Duodenal mucosa (tissue), 2 donors: Measurements from ENCODE around the gene SIMC1.
"Not testable (repeated sequence)": the region's sequence is repeated elsewhere in the genome, so short reads cannot be mapped to it uniquely, and the experiment has no call there.

Experiments
- H3K27ac ChIP-seq: one replicate; pipeline ENCODE4 v1.7.0; 2013; ENCODE audit warnings: low read depth, low read length
- H3K27me3 ChIP-seq, 2 donors: one replicate each; pipeline ENCODE4 v1.7.0; 2013; ENCODE audit warnings: low read length in 2 of 2, control low read depth in 1 of 2; ENCODE audit not compliant: insufficient read depth in 2 of 2, control insufficient read depth in 1 of 2
- H3K36me3 ChIP-seq, 2 donors: one replicate each; pipeline ENCODE4 v1.7.0; 2013; ENCODE audit warnings: low read length in 2 of 2, control low read depth in 1 of 2; ENCODE audit not compliant: insufficient read depth in 2 of 2, control insufficient read depth in 1 of 2
- H3K4me1 ChIP-seq, 2 donors: one replicate each; pipeline ENCODE4 v1.7.0; 2013; ENCODE audit warnings: low read length in 2 of 2, control low read depth in 1 of 2; ENCODE audit not compliant: insufficient read depth in 2 of 2, control insufficient read depth in 1 of 2
- H3K4me3 ChIP-seq, 2 donors: one replicate each; pipeline ENCODE4 v1.7.0; 2013; ENCODE audit warnings: low read length in 2 of 2, low read depth in 1 of 2
- H3K9ac ChIP-seq, 2 donors: one replicate each; pipeline ENCODE4 v1.7.0; 2013; ENCODE audit warnings: low read length in 2 of 2, low read depth in 1 of 2
- H3K9me3 ChIP-seq, 2 donors: one replicate each; pipeline ENCODE4 v1.7.0; 2013; ENCODE audit warnings: low read length in 2 of 2, control low read depth in 1 of 2; ENCODE audit not compliant: control insufficient read depth in 1 of 2

Gene SIMC1

GRCh38 chr5:176305356-176305755 is 67.1 kb downstream of the SIMC1 start:
- not testable (repeated sequence) for H3K4me3 ChIP-seq, H3K27me3 ChIP-seq, H3K9me3 ChIP-seq, H3K36me3 ChIP-seq, H3K27ac ChIP-seq, H3K4me1 ChIP-seq, H3K9ac ChIP-seq

GRCh38 chr5:176317534-176318374 is 79.5 kb downstream of the SIMC1 start:
- no peaks in the 10 kb centered on the region for H3K4me1 ChIP-seq
- H3K36me3 ChIP-seq: peaks cover 18 to 20% of the 10 kb centered on the region in 2 donors
- no peak overlapping the region for H3K4me3 ChIP-seq
- H3K9me3 ChIP-seq: no peaks in the 10 kb centered on the region
- no peak overlapping the region for H3K27ac ChIP-seq
- no peak overlapping the region for H3K9ac ChIP-seq
- H3K27me3 ChIP-seq: no peaks in the 10 kb centered on the region

GRCh38 chr5:176319827-176320554 is 81.8 kb downstream of the SIMC1 start:
- Histone ChIP-seq H3K4me1 (no peaks in the 10 kb centered on the region), H3K36me3 (peaks cover 13 to 29% of the 10 kb centered on the region in 2 donors), H3K9me3 (no peaks in the 10 kb centered on the region), H3K9ac (no peak overlapping the region), H3K4me3 (no peak overlapping the region), H3K27ac (no peak overlapping the region), H3K27me3 (no peaks in the 10 kb centered on the region)

GRCh38 chr5:176320577-176320976 is 82.4 kb downstream of the SIMC1 start:
- H3K9me3 ChIP-seq: no peaks in the 10 kb centered on the region
- H3K27ac ChIP-seq: no peak overlapping the region
- peaks cover 9 to 24% of the 10 kb centered on the region in 2 donors for H3K36me3 ChIP-seq
- H3K4me1 ChIP-seq: no peaks in the 10 kb centered on the region
- H3K4me3 ChIP-seq: no peak overlapping the region
- H3K27me3 ChIP-seq: no peaks in the 10 kb centered on the region
- H3K9ac ChIP-seq: no peak overlapping the region

GRCh38 chr5:176334031-176334770 is 96.0 kb downstream of the SIMC1 start:
- H3K27me3 ChIP-seq: no peaks in the 10 kb centered on the region
- H3K27ac ChIP-seq: no peak overlapping the region
- H3K4me1 ChIP-seq: no peaks in the 10 kb centered on the region
- no peak overlapping the region for H3K9ac ChIP-seq
- H3K4me3 ChIP-seq: no peak overlapping the region
- H3K9me3 ChIP-seq: no peaks in the 10 kb centered on the region
- peaks cover 0 to 19% of the 10 kb centered on the region in 2 donors for H3K36me3 ChIP-seq

GRCh38 chr5:176337913-176338312 is 99.7 kb downstream of the SIMC1 start:
- no peak overlapping the region for H3K9ac ChIP-seq

GRCh38 chr5:176339304-176339703 is 101.1 kb downstream of the SIMC1 start:
- no peak overlapping the region for H3K4me3 ChIP-seq
- H3K9ac ChIP-seq: no peak overlapping the region
- H3K4me1 ChIP-seq: peaks cover 0 to 17% of the 10 kb centered on the region in 2 donors
- peaks cover 0 to 20% of the 10 kb centered on the region in 2 donors for H3K36me3 ChIP-seq
- no peaks in the 10 kb centered on the region for H3K27me3 ChIP-seq
- H3K9me3 ChIP-seq: no peaks in the 10 kb centered on the region
- no peak overlapping the region for H3K27ac ChIP-seq

More at GRCh38 chr5:176337913-176338312, 99.7 kb downstream of the SIMC1 start:
- no peak overlapping the region for H3K27ac ChIP-seq
- no peaks in the 10 kb centered on the region for H3K9me3 ChIP-seq
- no peaks in the 10 kb centered on the region for H3K27me3 ChIP-seq
- peaks cover 0 to 19% of the 10 kb centered on the region in 2 donors for H3K36me3 ChIP-seq
- no peak overlapping the region for H3K4me3 ChIP-seq
- H3K4me1 ChIP-seq: peaks cover 0 to 17% of the 10 kb centered on the region in 2 donors

- Histone ChIP-seq H3K36me3 (peaks cover 4 to 39% of the 10 kb centered on the region in 2 donors), H3K27me3 (no peaks in the 10 kb centered on the region), H3K4me3 (no peak overlapping the region), H3K27ac (no peak overlapping the region), H3K9ac (no peak overlapping the region), H3K9me3 (no peaks in the 10 kb centered on the region), H3K4me1 (peaks cover 0 to 17% of the 10 kb centered on the region in 2 donors)
These were observed 103.3 kb downstream of the SIMC1 start for GRCh38 chr5:176341325-176342157.

GRCh38 chr5:176342158-176342483 is 103.9 kb downstream of the SIMC1 start:
- Histone ChIP-seq H3K9ac (no peak overlapping the region), H3K4me1 (peaks cover 0 to 17% of the 10 kb centered on the region in 2 donors), H3K36me3 (peaks cover 7 to 39% of the 10 kb centered on the region in 2 donors), H3K4me3 (no peak overlapping the region), H3K9me3 (no peaks in the 10 kb centered on the region), H3K27ac (no peak overlapping the region), H3K27me3 (no peaks in the 10 kb centered on the region)
